Body of pancreas (tissue), 4 donors: Measurements from ENCODE around the gene HES2.

Experiments used
- POLR2A ChIP-seq, 3 donors: fragments of 450-650 bp; IDR thresholded peaks; one replicate each; pipeline ENCODE4 v1.6.1; 2016; ENCODE audit warnings: antibody characterized with exemption in 3 of 3, mild to moderate bottlenecking in 2 of 3
- TF ChIP-seq, protein P1 (sequence below), 7 experiments: fragments of 450-650 bp in 4 of 7; fragments of 200-600 bp in 3 of 7; sonication (generic) in 3 of 7; IDR thresholded peaks; one replicate each; pipeline ENCODE4 v1.5.1; 2016 to 2019; ENCODE audit warnings: antibody characterized with exemption in 7 of 7

GRCh38 chr1:6466023-6466422, 46.3 kb upstream of the HES2 start, which contains the start of gene TNFRSF25:
- no peak for TF ChIP-seq POLR2A (IDR thresholded peaks at IDR 0.05)
- TF ChIP-seq, protein P1, sequence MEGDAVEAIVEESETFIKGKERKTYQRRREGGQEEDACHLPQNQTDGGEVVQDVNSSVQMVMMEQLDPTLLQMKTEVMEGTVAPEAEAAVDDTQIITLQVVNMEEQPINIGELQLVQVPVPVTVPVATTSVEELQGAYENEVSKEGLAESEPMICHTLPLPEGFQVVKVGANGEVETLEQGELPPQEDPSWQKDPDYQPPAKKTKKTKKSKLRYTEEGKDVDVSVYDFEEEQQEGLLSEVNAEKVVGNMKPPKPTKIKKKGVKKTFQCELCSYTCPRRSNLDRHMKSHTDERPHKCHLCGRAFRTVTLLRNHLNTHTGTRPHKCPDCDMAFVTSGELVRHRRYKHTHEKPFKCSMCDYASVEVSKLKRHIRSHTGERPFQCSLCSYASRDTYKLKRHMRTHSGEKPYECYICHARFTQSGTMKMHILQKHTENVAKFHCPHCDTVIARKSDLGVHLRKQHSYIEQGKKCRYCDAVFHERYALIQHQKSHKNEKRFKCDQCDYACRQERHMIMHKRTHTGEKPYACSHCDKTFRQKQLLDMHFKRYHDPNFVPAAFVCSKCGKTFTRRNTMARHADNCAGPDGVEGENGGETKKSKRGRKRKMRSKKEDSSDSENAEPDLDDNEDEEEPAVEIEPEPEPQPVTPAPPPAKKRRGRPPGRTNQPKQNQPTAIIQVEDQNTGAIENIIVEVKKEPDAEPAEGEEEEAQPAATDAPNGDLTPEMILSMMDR (IDR thresholded peaks at IDR 0.05) = no peak
